HEK293 (cell line): ENCODE measurements around the gene TACR2.

ENCODE experiments used
- CTCF ChIP-seq: fragments of 450-650 bp; formaldehyde crosslinking; IDR thresholded peaks from 2 replicates; pipeline ENCODE4 v1.5.1; 2016; ENCODE audit warnings: missing biosample characterization, missing genetic modification characterization
- PRDM4 ChIP-seq: fragments of 450-650 bp; formaldehyde crosslinking; IDR thresholded peaks from 2 replicates; pipeline ENCODE4 v1.5.1; 2017; ENCODE audit warnings: missing biosample characterization, missing genetic modification characterization
- ZNF324 ChIP-seq: fragments of 450-650 bp; formaldehyde crosslinking; IDR thresholded peaks from 2 replicates; pipeline ENCODE4 v1.5.1; 2016; ENCODE audit warnings: missing biosample characterization, missing genetic modification characterization
- ZNF350 ChIP-seq: fragments of 450-650 bp; formaldehyde crosslinking; IDR thresholded peaks from 2 replicates; pipeline ENCODE4 v1.5.0; 2017; ENCODE audit warnings: missing biosample characterization, mild to moderate bottlenecking, missing genetic modification characterization
- TF ChIP-seq, protein P1 (sequence below): fragments of 450-650 bp; formaldehyde crosslinking; IDR thresholded peaks from 2 replicates; pipeline ENCODE4 v1.5.1; 2016; ENCODE audit warnings: missing biosample characterization, missing genetic modification characterization

DNA sequence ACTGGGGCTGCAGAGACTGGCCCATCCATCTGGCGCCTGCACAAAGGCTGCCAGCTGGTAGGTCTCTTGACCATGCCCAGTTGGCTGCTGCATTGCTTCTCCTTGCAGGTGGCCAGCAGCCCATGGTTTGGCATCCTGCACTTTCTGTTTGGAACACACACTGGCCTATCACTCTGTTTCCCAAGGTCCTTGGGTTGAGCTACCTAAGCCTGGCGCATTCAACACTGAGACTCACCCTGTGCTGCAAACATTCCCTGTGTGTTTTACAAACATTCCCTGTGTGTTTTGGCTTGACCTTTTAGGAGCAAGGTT is 55.5 kb downstream of the TACR2 start:
- TF ChIP-seq CTCF (tag by site-specific recombination) = no peak
- TF ChIP-seq ZNF324 = no peak
- TF ChIP-seq PRDM4 (tag by site-specific recombination) = no peak
- TF ChIP-seq, protein P1, sequence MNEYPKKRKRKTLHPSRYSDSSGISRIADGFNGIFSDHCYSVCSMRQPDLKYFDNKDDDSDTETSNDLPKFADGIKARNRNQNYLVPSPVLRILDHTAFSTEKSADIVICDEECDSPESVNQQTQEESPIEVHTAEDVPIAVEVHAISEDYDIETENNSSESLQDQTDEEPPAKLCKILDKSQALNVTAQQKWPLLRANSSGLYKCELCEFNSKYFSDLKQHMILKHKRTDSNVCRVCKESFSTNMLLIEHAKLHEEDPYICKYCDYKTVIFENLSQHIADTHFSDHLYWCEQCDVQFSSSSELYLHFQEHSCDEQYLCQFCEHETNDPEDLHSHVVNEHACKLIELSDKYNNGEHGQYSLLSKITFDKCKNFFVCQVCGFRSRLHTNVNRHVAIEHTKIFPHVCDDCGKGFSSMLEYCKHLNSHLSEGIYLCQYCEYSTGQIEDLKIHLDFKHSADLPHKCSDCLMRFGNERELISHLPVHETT (tag by site-specific recombination) = no peak
- no peak for TF ChIP-seq ZNF350
